ENCODE data around the gene LAMTOR4. TPM values are rescaled to one million over a fixed set of nuclear protein-coding genes. Genes with fewer than 3 reads are reported as not detected.

Gene LAMTOR4
- 65.4 and 84.6 TPM in 2 replicates for total RNA-seq (2014; rRNA removed; shearing (Covaris generic))

DNA sequence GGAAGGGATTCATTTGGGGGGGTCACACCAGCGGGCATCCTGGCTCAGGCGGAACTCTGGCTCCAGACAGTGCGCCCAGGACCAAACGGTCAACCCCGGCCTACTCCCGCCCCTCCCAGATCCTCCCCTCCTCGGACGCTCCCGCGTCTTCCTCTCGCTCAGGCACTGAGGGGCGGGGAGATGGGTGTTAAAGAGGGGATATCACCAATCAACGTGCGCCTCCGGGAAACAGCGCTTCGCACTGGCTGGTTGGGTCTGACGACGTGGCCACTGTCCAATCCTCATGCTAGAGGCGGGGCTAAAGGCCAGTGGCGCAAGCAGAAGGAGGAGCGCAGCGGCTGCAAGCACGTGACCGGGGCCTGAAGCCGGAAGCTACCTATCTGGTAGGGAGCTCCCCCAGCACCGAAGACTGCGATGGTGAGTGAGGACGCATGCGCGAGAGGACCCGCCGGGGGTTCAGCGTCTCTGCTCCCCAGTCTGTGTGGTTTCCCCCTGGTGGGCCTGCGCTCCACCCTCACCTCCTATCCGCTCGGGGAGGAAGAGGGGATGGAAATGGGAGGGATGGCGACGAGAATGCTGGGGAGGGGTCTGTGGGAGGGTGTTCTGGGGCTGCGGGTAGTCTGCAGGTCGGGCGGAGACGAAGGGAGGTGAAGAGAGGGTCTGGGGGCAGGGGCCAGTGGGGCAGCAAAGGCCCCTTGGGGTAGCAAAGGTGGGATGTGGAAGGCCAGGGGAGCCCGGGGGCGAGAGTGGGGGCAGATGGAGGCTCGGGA is at the start of gene LAMTOR4:
LAMTOR4 (plus strand) TSS at position 360 of the 770 bp plus-strand sequence; CDS start at position 415, 55 bp downstream.
- peak within 1 kb of the TSS; percentile 30 for H3K27ac ChIP-seq
- H3K4me1 ChIP-seq = no peaks in the 10 kb centered on the region
- peak within 1 kb of the TSS; percentile 76 for H3K4me3 ChIP-seq
- no peaks in the 10 kb centered on the region for H3K36me3 ChIP-seq
- H3K9me3 ChIP-seq (replicated peaks) = no peaks in the 10 kb centered on the region
- peak; percentile 100 for DNase-seq
- H3K27me3 ChIP-seq = no peaks in the 10 kb centered on the region

- Histone ChIP-seq H3K9me3 (replicated peaks) (no peaks in the 10 kb centered on the region), H3K4me3 (peak overlapping the region; percentile 93), H3K4me1 (no peaks in the 10 kb centered on the region), H3K27me3 (no peaks in the 10 kb centered on the region), H3K27ac (no peak overlapping the region), H3K36me3 (peaks cover 60% of the 10 kb centered on the region)
- DNase-seq = no peak
These were observed 49.3 kb upstream of the LAMTOR4 start for GRCh38 chr7:100099452-100099851.

- peak overlapping the region; percentile 93 for H3K4me3 ChIP-seq
- H3K4me1 ChIP-seq = no peaks in the 10 kb centered on the region
- H3K27me3 ChIP-seq = no peaks in the 10 kb centered on the region
- H3K9me3 ChIP-seq (replicated peaks) = no peaks in the 10 kb centered on the region
- peak overlapping the region; percentile 98 for H3K27ac ChIP-seq
- DNase-seq = peak; percentile 93 to 94
- peaks cover 50% of the 10 kb centered on the region for H3K36me3 ChIP-seq
These were observed 48.2 kb upstream of the LAMTOR4 start for GRCh38 chr7:100100420-100101015.

DNA sequence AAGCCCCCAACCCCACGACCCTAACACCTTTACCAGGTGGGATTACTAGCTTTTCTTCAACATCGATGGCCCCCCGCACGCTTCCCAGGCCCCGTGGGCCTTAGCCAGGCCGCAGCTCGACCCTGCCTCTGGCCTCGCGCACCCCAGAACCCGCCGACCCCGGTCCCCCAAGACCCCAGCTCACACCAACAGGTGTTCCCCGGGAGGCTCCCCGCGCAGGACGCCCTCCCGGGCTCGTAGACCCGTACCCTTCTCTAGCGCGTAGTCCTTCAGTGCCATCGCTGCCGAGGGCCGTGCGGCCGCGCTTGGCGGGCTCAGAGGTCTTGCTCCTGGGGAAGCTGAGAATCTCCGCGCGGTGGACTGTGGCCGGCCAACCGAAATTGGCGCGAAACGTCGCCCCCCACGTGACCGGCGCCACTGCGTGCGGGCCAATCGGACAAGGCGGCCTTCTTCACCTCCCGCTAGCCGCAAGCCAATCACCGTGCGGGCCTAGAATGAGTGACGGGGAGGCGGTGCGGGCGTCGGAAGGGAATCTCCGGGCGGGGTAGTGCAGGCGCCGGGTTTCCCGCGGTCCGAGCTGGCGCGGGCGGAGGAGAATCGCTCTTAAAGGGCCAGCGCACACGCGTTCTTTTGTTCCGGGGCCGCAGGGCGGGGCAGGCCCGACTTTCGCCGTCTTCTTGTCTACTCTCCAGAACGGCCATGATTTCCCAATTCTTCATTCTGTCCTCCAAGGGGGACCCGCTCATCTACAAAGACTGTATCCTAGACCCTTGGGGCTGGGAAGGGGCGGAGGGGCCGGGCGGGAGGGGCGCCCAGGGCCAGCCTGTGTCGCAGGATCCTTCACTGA is 47.5 kb upstream of the LAMTOR4 start, which contains the start of the genes AP4M1 and MCM7:
AP4M1 (plus strand) TSS at position 628 of the 847 bp plus-strand sequence; CDS start at position 700, 72 bp downstream.
MCM7 (minus strand) TSS at position 382 of the 847 bp plus-strand sequence; CDS start at position 279, 103 bp downstream.
- peaks cover 43% of the 10 kb centered on the region for H3K36me3 ChIP-seq
- H3K27ac ChIP-seq = peak within 1 kb of the TSS; percentile 98
- no peaks in the 10 kb centered on the region for H3K27me3 ChIP-seq
- DNase-seq = peak; percentile 99
- H3K4me1 ChIP-seq = no peaks in the 10 kb centered on the region
- no peaks in the 10 kb centered on the region for H3K9me3 ChIP-seq (replicated peaks)
- peak within 1 kb of the TSS; percentile 93 for H3K4me3 ChIP-seq

GRCh38 chr7:100102950-100103840 is 45.5 kb upstream of the LAMTOR4 start:
- Histone ChIP-seq H3K4me3 (no peak overlapping the region), H3K27me3 (no peaks in the 10 kb centered on the region), H3K36me3 (peaks cover 32% of the 10 kb centered on the region), H3K27ac (no peak overlapping the region), H3K9me3 (replicated peaks) (no peaks in the 10 kb centered on the region), H3K4me1 (no peaks in the 10 kb centered on the region)
- no peak for DNase-seq

DNA sequence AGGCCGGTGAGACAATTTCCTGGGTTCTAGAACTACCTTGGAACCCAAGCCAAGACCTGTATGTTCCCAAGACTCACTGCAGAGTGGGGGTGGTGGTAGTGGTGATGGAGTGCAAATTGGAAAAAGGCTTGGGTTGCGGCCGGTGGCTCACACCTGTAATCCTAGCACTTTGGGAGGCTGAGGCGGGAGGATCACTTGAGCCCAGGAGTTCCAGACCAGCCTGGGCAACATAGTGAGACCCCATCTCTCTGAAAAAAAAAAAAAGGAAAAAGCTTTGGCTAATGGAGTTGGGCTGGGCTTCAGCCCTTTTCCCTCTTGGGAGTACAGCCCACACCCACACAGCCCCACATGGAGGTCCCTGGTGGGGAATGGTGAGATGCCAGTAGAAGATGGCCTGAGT is 43.2 kb upstream of the LAMTOR4 start:
- Histone ChIP-seq H3K27ac (no peak overlapping the region), H3K4me3 (no peak overlapping the region)

DNA sequence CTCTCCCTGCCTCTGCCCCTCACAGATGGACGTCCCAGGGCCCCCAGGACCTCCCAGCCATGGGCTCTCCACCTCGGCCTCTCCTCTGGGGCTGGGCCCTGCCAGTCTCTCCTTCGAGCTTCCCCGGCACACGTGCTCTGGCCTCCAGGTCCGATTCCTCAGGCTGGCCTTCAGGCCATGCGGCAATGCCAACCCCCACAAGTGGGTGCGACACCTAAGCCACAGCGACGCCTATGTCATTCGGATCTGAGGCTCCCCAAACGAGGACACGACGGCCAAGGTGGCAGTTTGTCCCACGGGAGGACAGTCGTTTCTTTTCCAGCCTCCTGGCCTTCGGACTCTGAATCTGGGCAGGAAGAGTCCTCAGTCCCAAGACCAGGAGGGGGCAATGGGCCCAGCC is 42.1 kb upstream of the LAMTOR4 start:
- H3K36me3 ChIP-seq = peaks cover 26% of the 10 kb centered on the region
- DNase-seq = no peak
- no peaks in the 10 kb centered on the region for H3K9me3 ChIP-seq (replicated peaks)
- no peaks in the 10 kb centered on the region for H3K27me3 ChIP-seq
- H3K4me1 ChIP-seq = no peaks in the 10 kb centered on the region
- H3K4me3 ChIP-seq = no peak overlapping the region
- H3K27ac ChIP-seq = no peak overlapping the region

More for the DNA sequence above, 43.2 kb upstream of the LAMTOR4 start:
- Histone ChIP-seq H3K4me1 (no peaks in the 10 kb centered on the region), H3K27me3 (no peaks in the 10 kb centered on the region), H3K9me3 (replicated peaks) (no peaks in the 10 kb centered on the region), H3K36me3 (peaks cover 24% of the 10 kb centered on the region)
- DNase-seq = no peak

GRCh38 chr7:100107125-100107737 is 41.5 kb upstream of the LAMTOR4 start:
- Histone ChIP-seq H3K27me3 (no peaks in the 10 kb centered on the region), H3K4me3 (no peak overlapping the region), H3K4me1 (no peaks in the 10 kb centered on the region), H3K36me3 (peaks cover 27% of the 10 kb centered on the region), H3K9me3 (replicated peaks) (no peaks in the 10 kb centered on the region), H3K27ac (no peak overlapping the region)
- no peak for DNase-seq

- Histone ChIP-seq H3K9me3 (replicated peaks) (no peaks in the 10 kb centered on the region), H3K36me3 (peaks cover 31% of the 10 kb centered on the region), H3K4me1 (no peaks in the 10 kb centered on the region), H3K27me3 (no peaks in the 10 kb centered on the region), H3K27ac (no peak overlapping the region), H3K4me3 (no peak overlapping the region)
- no peak for DNase-seq
These were observed 40.8 kb upstream of the LAMTOR4 start for GRCh38 chr7:100107890-100108289.

- Histone ChIP-seq H3K27me3 (no peaks in the 10 kb centered on the region), H3K27ac (no peak overlapping the region), H3K4me1 (no peaks in the 10 kb centered on the region), H3K4me3 (no peak overlapping the region), H3K36me3 (peaks cover 36% of the 10 kb centered on the region), H3K9me3 (replicated peaks) (no peaks in the 10 kb centered on the region)
- DNase-seq = no peak
These were observed 39.1 kb upstream of the LAMTOR4 start for GRCh38 chr7:100109521-100110163.

DNA sequence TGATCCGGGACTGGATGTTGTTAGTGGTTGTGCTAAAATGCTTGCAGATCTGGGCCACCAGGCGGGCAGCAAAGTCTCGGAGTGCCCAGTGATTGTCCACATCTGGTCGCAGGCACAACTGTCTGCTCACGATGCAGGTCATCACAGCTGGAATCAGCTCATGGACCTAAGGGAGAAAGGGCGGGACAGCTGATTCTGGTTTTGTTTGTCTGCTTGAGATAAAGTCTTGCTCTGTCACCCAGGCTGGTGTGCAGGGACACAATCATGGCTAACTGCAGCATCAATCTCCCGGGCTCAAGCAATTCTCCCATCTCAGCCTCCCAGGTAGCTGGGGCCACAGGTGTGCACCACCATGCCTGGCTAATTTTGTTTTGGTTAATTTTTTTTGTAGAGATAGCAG is 37.6 kb upstream of the LAMTOR4 start:
- Histone ChIP-seq H3K4me3 (no peak overlapping the region), H3K27ac (no peak overlapping the region), H3K36me3 (peaks cover 36% of the 10 kb centered on the region), H3K9me3 (replicated peaks) (no peaks in the 10 kb centered on the region), H3K27me3 (no peaks in the 10 kb centered on the region), H3K4me1 (no peaks in the 10 kb centered on the region)
- no peak for DNase-seq

DNA sequence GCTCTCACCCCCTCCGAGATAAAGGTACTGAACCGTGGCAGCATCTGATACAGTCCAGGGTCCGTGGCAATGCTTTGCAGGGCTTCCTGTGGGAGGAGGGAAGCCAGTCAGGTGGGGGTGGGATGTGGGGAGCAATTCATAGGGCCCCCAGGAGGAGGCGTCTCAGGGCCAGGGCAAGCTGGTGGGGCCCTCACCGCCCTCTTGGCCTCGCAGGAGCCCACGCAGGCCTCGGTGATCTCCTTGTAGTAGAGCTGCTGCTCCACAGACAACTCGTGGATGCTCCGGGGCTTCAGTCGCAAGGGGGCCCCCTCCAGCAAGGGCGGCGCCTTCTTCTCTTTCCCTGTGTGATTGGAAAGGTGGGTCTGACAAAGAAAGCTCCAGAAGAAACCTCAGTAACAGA is 36.8 kb upstream of the LAMTOR4 start:
- no peaks in the 10 kb centered on the region for H3K9me3 ChIP-seq (replicated peaks)
- DNase-seq = no peak
- H3K4me1 ChIP-seq = no peaks in the 10 kb centered on the region
- H3K27ac ChIP-seq = no peak overlapping the region
- H3K36me3 ChIP-seq = peaks cover 36% of the 10 kb centered on the region
- no peaks in the 10 kb centered on the region for H3K27me3 ChIP-seq
- no peak overlapping the region for H3K4me3 ChIP-seq

DNA sequence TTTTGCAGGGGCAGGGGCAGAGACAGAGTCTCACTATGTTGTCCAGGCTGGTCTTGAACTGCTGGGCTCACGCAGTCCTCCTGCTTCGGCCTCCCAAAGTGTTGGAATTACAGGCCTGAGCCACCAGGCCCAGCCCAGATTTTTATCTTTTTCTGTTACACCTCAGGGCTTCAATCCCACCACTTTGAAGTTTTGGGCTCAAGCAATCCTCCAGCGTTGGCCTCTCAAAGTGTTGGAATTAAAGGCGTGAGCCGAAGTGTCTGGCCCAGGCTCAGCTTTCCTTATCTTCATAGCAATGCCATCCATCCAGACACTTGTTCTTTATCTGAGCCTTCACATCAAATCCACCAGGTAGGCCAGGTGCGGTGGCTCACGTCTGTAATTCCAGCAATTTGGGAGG is 33.7 kb upstream of the LAMTOR4 start:
- Histone ChIP-seq H3K9me3 (replicated peaks) (no peaks in the 10 kb centered on the region), H3K4me3 (no peak overlapping the region)

More for the DNA sequence above, 33.7 kb upstream of the LAMTOR4 start:
- no peak for DNase-seq
- Histone ChIP-seq H3K36me3 (peaks cover 17% of the 10 kb centered on the region), H3K27me3 (no peaks in the 10 kb centered on the region), H3K27ac (no peak overlapping the region), H3K4me1 (no peaks in the 10 kb centered on the region)

Measured in SJCRH30 (cell line).